Activated CD4-positive, alpha-beta T cell treated with anti-CD3 and anti-CD28 coated beads, Interleukin-2, amount 50 U/mL, for 48 hours (primary cell): ENCODE data around the gene ARID1B.
A peak's percentile ranks its signal among the peaks of the same experiment; 100 is the strongest.

Source experiments
- DNase-seq, 2 experiments: peaks; one replicate each; pipeline ENCODE4 v3.0.0-alpha.2; 2020

The ARID1B gene

GRCh38 chr6:156828280-156828703 lies 51.1 kb downstream of the ARID1B start:
- DNase-seq = peak in 1 of 2 experiments; percentile 22

- DNase-seq = no peak
These were observed 52.9 kb downstream of the ARID1B start for GRCh38 chr6:156830126-156830525.

GRCh38 chr6:156832231-156832647 lies 55.1 kb downstream of the ARID1B start:
- no peak for DNase-seq

- no peak for DNase-seq
These were observed 55.5 kb downstream of the ARID1B start for GRCh38 chr6:156832669-156833068.

- DNase-seq = no peak
These were observed 56.6 kb downstream of the ARID1B start for GRCh38 chr6:156833755-156834154.

- no peak for DNase-seq
These were observed 62.0 kb downstream of the ARID1B start for GRCh38 chr6:156839129-156839528.

- DNase-seq = no peak
These were observed 62.4 kb downstream of the ARID1B start for GRCh38 chr6:156839591-156840001.

GRCh38 chr6:156840136-156840535 lies 63.0 kb downstream of the ARID1B start:
- no peak for DNase-seq

- no peak for DNase-seq
These were observed 63.4 kb downstream of the ARID1B start for GRCh38 chr6:156840606-156841005.

- no peak for DNase-seq
These were observed 64.3 kb downstream of the ARID1B start for GRCh38 chr6:156841508-156841907.

- no peak for DNase-seq
These were observed 65.5 kb downstream of the ARID1B start for GRCh38 chr6:156842598-156843250.

GRCh38 chr6:156844089-156844488 lies 66.9 kb downstream of the ARID1B start:
- DNase-seq = no peak

GRCh38 chr6:156845454-156846155 lies 68.4 kb downstream of the ARID1B start:
- no peak for DNase-seq

GRCh38 chr6:156846845-156847599 lies 69.8 kb downstream of the ARID1B start:
- no peak for DNase-seq

- no peak for DNase-seq
These were observed 70.9 kb downstream of the ARID1B start for GRCh38 chr6:156848123-156848522.

- DNase-seq = no peak
These were observed 71.4 kb downstream of the ARID1B start for GRCh38 chr6:156848533-156848932.

- DNase-seq = no peak
These were observed 72.6 kb downstream of the ARID1B start for GRCh38 chr6:156849806-156850205.

GRCh38 chr6:156850353-156850752 lies 73.2 kb downstream of the ARID1B start:
- no peak for DNase-seq

GRCh38 chr6:156851454-156851921 lies 74.3 kb downstream of the ARID1B start:
- no peak for DNase-seq

GRCh38 chr6:156852147-156852857 lies 75.1 kb downstream of the ARID1B start:
- no peak for DNase-seq

- no peak for DNase-seq
These were observed 75.7 kb downstream of the ARID1B start for GRCh38 chr6:156852858-156853216.

GRCh38 chr6:156853733-156854132 lies 76.6 kb downstream of the ARID1B start:
- DNase-seq = no peak
